Body of pancreas (tissue), 4 donors: ENCODE results near the gene RAB5IF. TPM values are rescaled to one million over a fixed set of nuclear protein-coding genes. Genes with fewer than 3 reads are reported as not detected.
"Not testable (repeated sequence)": the region's sequence is repeated elsewhere in the genome, so short reads cannot be mapped to it uniquely, and the experiment has no call there.

Experiments
- ATAC-seq: fragments of 150-250 bp; one replicate; pipeline ENCODE4 v1.9.1; 2016
- DNase-seq, 4 donors: peaks; one replicate each; pipeline ENCODE4 v3.0.0-alpha.2; 2019
- H3K27ac ChIP-seq, 4 donors: fragments of 200-600 bp; sonication (generic); 1 replicate in 3 of 4; 2 replicates in 1 of 4; pipeline versions ENCODE4 v1.5.1 to v1.6.1; 2016 to 2019; ENCODE audit warnings: mild to moderate bottlenecking in 1 of 4, mixed read lengths in 1 of 4, moderate library complexity in 1 of 4
- H3K27me3 ChIP-seq, 2 donors: fragments of 200-600 bp; sonication (generic); one replicate each; pipeline ENCODE4 v1.6.0; 2016; ENCODE audit warnings: mild to moderate bottlenecking in 1 of 2
- H3K36me3 ChIP-seq, 2 donors: fragments of 200-600 bp; sonication (generic); replicated peaks in 1 of 2; 2 replicates each; pipeline ENCODE4 v1.5.1; 2016; ENCODE audit warnings: low read depth in 2 of 2; ENCODE audit not compliant: insufficient read depth in 1 of 2
- H3K4me1 ChIP-seq: fragments of 200-600 bp; sonication (generic); one replicate; pipeline ENCODE4 v1.6.0; 2016
- H3K4me3 ChIP-seq, 2 donors: fragments of 200-600 bp; sonication (generic); 1 replicate in 1 of 2; 2 replicates in 1 of 2; pipeline ENCODE4 v1.5.1; 2016 to 2019
- H3K9me3 ChIP-seq, 3 donors: fragments of 200-600 bp; sonication (generic); 1 replicate in 2 of 3; 2 replicates in 1 of 3; pipeline ENCODE4 v1.5.1; 2016
- CTCF ChIP-seq, 7 experiments: fragments of 450-650 bp in 4 of 7; fragments of 200-600 bp in 3 of 7; sonication (generic) in 3 of 7; IDR thresholded peaks; one replicate each; pipeline ENCODE4 v1.5.1; 2016 to 2019; ENCODE audit warnings: antibody characterized with exemption in 7 of 7
- POLR2A ChIP-seq, 3 donors: fragments of 450-650 bp; IDR thresholded peaks; one replicate each; pipeline ENCODE4 v1.6.1; 2016; ENCODE audit warnings: antibody characterized with exemption in 3 of 3, mild to moderate bottlenecking in 2 of 3
- WGBS, 2 donors: methylation state at CpG; one replicate each; pipeline ENCODE4 v1.1.5; 2017; 5-methylcytosine and 5-hydroxymethylcytosine counted together
- intact Hi-C: fragments of 100-400 bp; cut with DNase I; formaldehyde crosslinking; loops from one replicate; pipeline ENCODE4 v1.15.1; 2023
- total RNA-seq, 2 donors: library from RNA; depleted of rRNA; stranded (reverse); fragments of >200 nt; gene quantifications; one replicate each; pipeline ENCODE4 v1.1.0, GENCODE V29; 2016

The RAB5IF gene
- total RNA-seq, 2 donors from 2014 or later = 27.0 to 42.0 TPM

- Histone ChIP-seq H3K4me1 (peaks cover 25% of the 10 kb centered on the region), H3K27ac (peak overlapping the region; percentile 64 to 88 (median 77)), H3K27me3 (no peaks in the 10 kb centered on the region), H3K4me3 (no peak overlapping the region), H3K36me3 (peaks cover 0 to 11% of the 10 kb centered on the region in 2 donors), H3K9me3 (no peaks in the 10 kb centered on the region)
- no peak for TF ChIP-seq POLR2A (IDR thresholded peaks at IDR 0.05)
- TF ChIP-seq CTCF (IDR thresholded peaks at IDR 0.05) = no peak
- DNase-seq = peak; percentile 22 to 44 (median 36)
- 33 to 48% methylated on average over 5 to 15 of the region's 15 CpGs for WGBS, 2 donors
- intact Hi-C loops = no loop called here
- peak; percentile 0 for ATAC-seq
Measured at GRCh38 chr20:36604952-36605398, 604 bp upstream of the RAB5IF start.

DNA sequence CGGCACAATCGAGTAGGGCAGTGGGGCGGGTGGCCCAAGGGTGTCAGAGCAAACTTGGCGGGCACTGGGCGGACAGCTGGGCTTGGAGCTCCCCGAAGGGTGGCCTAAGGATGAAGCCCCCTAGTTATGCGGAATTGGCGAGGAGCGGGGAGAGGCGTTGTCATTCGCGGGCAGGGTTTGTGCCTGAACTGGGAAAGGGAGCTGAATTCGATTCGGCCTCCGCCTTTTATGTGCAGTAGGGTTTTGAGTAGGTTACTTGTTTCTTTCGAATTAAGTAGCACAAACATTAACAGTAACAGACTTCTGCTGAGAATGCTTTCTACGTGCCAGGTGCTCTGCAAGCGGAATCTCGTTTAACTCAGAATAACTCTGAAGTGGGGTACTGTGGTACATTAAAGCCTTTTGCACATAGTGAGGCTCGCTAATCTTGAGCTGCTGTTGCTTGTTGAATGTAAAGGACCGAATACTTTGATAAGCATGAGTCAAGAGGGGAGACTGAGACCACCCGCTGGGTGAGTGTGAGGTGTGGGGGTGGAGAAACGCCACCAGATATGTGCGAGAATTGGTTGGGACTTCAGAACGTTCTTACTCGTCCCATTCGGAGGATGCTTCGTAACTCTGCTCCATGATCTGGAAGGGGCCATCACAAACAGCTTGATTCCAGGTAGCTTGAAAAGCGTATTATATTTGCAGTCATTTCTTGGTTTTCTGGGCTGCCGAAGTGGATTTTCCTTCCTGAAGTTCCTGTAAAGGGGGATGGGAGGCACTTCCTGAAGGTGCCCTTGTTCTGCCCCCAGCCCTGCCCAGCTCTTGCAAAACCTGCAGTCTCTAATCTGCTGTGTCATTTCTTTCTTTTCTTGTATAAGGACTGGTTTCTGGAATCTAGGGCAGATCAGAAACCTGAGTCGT is 833 bp downstream of the RAB5IF start:
- ATAC-seq = no peak

DNA sequence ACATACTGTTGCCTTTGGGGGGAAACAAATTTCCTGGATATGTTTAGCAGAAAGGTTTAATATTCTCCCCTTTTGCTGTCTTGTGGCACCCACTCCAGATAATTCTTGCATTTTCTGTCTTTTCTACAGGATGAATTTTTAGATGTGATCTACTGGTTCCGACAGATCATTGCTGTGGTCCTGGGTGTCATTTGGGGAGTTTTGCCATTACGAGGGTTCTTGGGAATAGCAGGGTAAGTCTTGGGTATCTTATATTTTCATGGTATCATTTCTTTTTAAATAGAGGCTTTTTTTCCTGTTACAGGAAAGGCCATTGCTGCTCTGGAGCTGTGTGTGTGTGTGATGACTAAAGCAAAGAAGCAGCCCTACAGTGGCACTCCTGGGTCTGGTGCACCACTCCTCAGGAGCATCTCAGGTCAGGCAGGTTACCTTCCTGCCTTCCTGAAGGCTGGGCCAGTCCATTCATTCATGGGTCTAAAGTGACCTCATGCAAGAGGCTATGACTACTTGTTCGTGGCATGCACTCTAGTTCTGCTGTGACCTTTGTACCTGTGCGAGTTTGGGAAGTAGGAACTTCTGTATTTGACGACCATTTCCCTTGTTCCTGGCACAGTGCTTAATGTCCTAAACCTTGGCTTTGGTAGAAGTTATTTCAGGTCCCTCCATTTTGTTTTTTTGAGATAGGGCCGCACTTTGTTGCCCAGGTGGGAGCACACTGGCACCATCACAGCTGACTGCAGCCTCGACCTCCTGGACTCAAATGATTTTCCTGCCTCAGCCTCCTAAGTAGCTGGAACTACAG is 2.2 kb downstream of the RAB5IF start:
- Histone ChIP-seq H3K36me3 (peaks cover 0 to 22% of the 10 kb centered on the region in 2 donors), H3K4me3 (no peak overlapping the region), H3K27ac (peak overlapping the region in 1 of 4 donors; percentile 4), H3K9me3 (no peaks in the 10 kb centered on the region), H3K4me1 (peaks cover 25% of the 10 kb centered on the region), H3K27me3 (no peaks in the 10 kb centered on the region)
- ATAC-seq (no peak), DNase-seq (peak in 2 of 4 donors; percentile 26 to 38)
- 64 to 65% methylated on average over 7 of the region's 7 CpGs for WGBS, 2 donors
- intact Hi-C loops = no loop called here
- TF ChIP-seq CTCF (IDR thresholded peaks at IDR 0.05) (no peak), POLR2A (IDR thresholded peaks at IDR 0.05) (no peak)

More for the DNA sequence above, 833 bp downstream of the RAB5IF start:
- WGBS, 2 donors = 0 to 1% methylated on average over 16 to 31 of the region's 31 CpGs
- Histone ChIP-seq H3K27ac (peak overlapping the region; percentile 61 to 88 (median 75)), H3K36me3 (peaks cover 0 to 20% of the 10 kb centered on the region in 2 donors), H3K9me3 (no peaks in the 10 kb centered on the region), H3K4me1 (peaks cover 25% of the 10 kb centered on the region), H3K4me3 (peak overlapping the region; percentile 59 to 66), H3K27me3 (no peaks in the 10 kb centered on the region)
- peak in 3 of 4 donors; percentile 25 to 55 (median 32) for DNase-seq
- TF ChIP-seq POLR2A (IDR thresholded peaks at IDR 0.05) (no peak), CTCF (IDR thresholded peaks at IDR 0.05) (no peak)
- intact Hi-C loops = no loop called here

- peaks cover 0 to 26% of the 10 kb centered on the region in 2 donors for H3K36me3 ChIP-seq
- WGBS, 2 donors = 82 to 95% methylated on average over 6 of the region's 6 CpGs
- DNase-seq, H3K9me3 ChIP-seq, H3K4me3 ChIP-seq, intact Hi-C loops, H3K27ac ChIP-seq, H3K27me3 ChIP-seq, ATAC-seq: not testable (repeated sequence)
- H3K4me1 ChIP-seq = peaks cover 25% of the 10 kb centered on the region
Measured at GRCh38 chr20:36608388-36608728, 2.8 kb downstream of the RAB5IF start.

- intact Hi-C loops = no loop called here
- 85 to 92% methylated on average over 5 of the region's 5 CpGs for WGBS, 2 donors
- Histone ChIP-seq H3K4me1 (peaks cover 27% of the 10 kb centered on the region), H3K4me3 (no peak overlapping the region), H3K9me3 (no peaks in the 10 kb centered on the region), H3K27ac (no peak overlapping the region), H3K27me3 (no peaks in the 10 kb centered on the region), H3K36me3 (peaks cover 0 to 26% of the 10 kb centered on the region in 2 donors)
- TF ChIP-seq CTCF (IDR thresholded peaks at IDR 0.05) (no peak), POLR2A (IDR thresholded peaks at IDR 0.05) (no peak)
- DNase-seq = no peak
- no peak for ATAC-seq
Measured at GRCh38 chr20:36611625-36612024, 6.0 kb downstream of the RAB5IF start.
